ENCODE measurements around the gene DSTN. TPM values are rescaled to one million over a fixed set of nuclear protein-coding genes. Genes with fewer than 3 reads are reported as not detected.

The DSTN gene
- total and polyA plus RNA-seq, 2 of the 4 experiments (the other 2 are of a cell fraction) = 221 to 269 TPM

GRCh38 chr20:17558154-17558940 is 11.5 kb upstream of the DSTN start:
- H3K9ac ChIP-seq (ENCODE audit: low read depth, low read length) = peak overlapping the region; percentile 20
- peak overlapping the region; percentile 46 for H2AK5ac ChIP-seq (ENCODE audit: low read depth, low read length)
- H3K27ac ChIP-seq (ENCODE audit: insufficient read depth, low read length) = peak overlapping the region; percentile 78
- peaks cover 8% of the 10 kb centered on the region; the same call in 1 of the 2 replicates for H4K20me1 ChIP-seq (ENCODE audit: insufficient read depth, low read length)
- H4K8ac ChIP-seq (ENCODE audit: low read depth in 2 of 2, low read length in 2 of 2) = peak overlapping the region; percentile 4 to 94; a peak in 3 of 4 replicates
- H3K4ac ChIP-seq (ENCODE audit: low read depth, low read length) = peak overlapping the region; percentile 93
- in situ Hi-C loops (cut with MboI; ENCODE audit: low sequenced_read_pairs) = no loop called here
- H2BK120ac ChIP-seq (ENCODE audit: low read depth, low read length) = peak overlapping the region; percentile 97
- no peaks in the 10 kb centered on the region for H3K27me3 ChIP-seq (ENCODE audit: control insufficient read depth, insufficient read depth, low read length)
- H3K56ac ChIP-seq (ENCODE audit: extremely low read depth, insufficient read depth, low read length) = peak overlapping the region; percentile 88
- DNase-seq (peak; percentile 91), ATAC-seq (ENCODE audit: low read depth) (peak; percentile 80)
- no peaks in the 10 kb centered on the region for H3K9me3 ChIP-seq (ENCODE audit: control insufficient read depth, insufficient read depth, low read length)
- H3K4me3 ChIP-seq (ENCODE audit: insufficient read depth, low read depth, low read length) = peak overlapping the region; percentile 34; the same call in 1 of the 2 replicates
- H2BK15ac ChIP-seq (ENCODE audit: low read depth, low read length) = peak overlapping the region; percentile 57; the same call in 2 of the 3 replicates
- CTCF ChIA-PET = interaction anchor here (0.8 to 1.4 kb wide), 3 partner anchors 13 to 28 kb away, joined by 3 to 6 read pairs (median 4); no protein-coding TSS in a partner anchor
- no CpG with 5 or more reads among the region's 7 CpGs for WGBS, 2 experiments (ENCODE audit: extremely low coverage in 2 of 2, insufficient read length in 1 of 2)
- peak; percentile 91 for TF ChIP-seq POLR2A (IDR thresholded peaks at IDR 0.05; ENCODE audit: low read depth, low read length)
- no peak for TF ChIP-seq RFX5 (IDR thresholded peaks at IDR 0.05; ENCODE audit: low read depth, low read length)
- TF ChIP-seq FOS (IDR thresholded peaks at IDR 0.05; ENCODE audit: low read depth, low read length) = peak; percentile 76
- 0 out of 2 replicates have a peak, but pooled peaks have one; percentile 47 for TF ChIP-seq CHD1 (IDR thresholded peaks at IDR 0.05; ENCODE audit: low read depth, low read length)
- TF ChIP-seq CTCF (conservative IDR thresholded peaks at IDR 0.05; ENCODE audit: low read depth, low read length) = no peak
- TF ChIP-seq NFE2L2 (IDR thresholded peaks at IDR 0.05; ENCODE audit: low read depth, low read length) = peak; percentile 43
- TF ChIP-seq MAFK (IDR thresholded peaks at IDR 0.05; ENCODE audit: low read depth, low read length) = peak; percentile 45; the same call in 1 of the 2 replicates
- TF ChIP-seq CEBPB (IDR thresholded peaks at IDR 0.05; ENCODE audit: low read depth, low read length) = peak; percentile 67
- TF ChIP-seq MAZ (IDR thresholded peaks at IDR 0.05; ENCODE audit: borderline replicate concordance, low read depth, low read length) = peak; percentile 78; the same call in 1 of the 2 replicates
- TF ChIP-seq MXI1 (IDR thresholded peaks at IDR 0.05; ENCODE audit: borderline replicate concordance, low read depth, low read length) = no peak
- TF ChIP-seq USF2 (IDR thresholded peaks at IDR 0.05; ENCODE audit: low read depth, low read length) = no peak
- peak; percentile 21; the same call in 1 of the 2 replicates for TF ChIP-seq BHLHE40 (IDR thresholded peaks at IDR 0.05; ENCODE audit: low read depth, low read length)
- BruUV-seq (replicated peaks) = no TSS peak
- H3K79me1 ChIP-seq (ENCODE audit: low read depth in 1 of 2, low read length in 2 of 2) = peaks cover 0 to 24% of the 10 kb centered on the region in 2 experiments; a peak in 3 of 4 replicates
- peak overlapping the region; percentile 70 for H2AK9ac ChIP-seq (replicated peaks; ENCODE audit: low read depth, low read length, poor library complexity)
- peak overlapping the region; percentile 95 for H2BK20ac ChIP-seq (ENCODE audit: low read depth, low read length)
- dilution Hi-C loops (cut with HindIII; ENCODE audit: low sequenced_read_pairs, unreplicated experiment) = no loop called here
- peak overlapping the region; percentile 66 for H4K5ac ChIP-seq (ENCODE audit: low read depth, low read length)
- H3K18ac ChIP-seq (ENCODE audit: low read depth, low read length) = peak overlapping the region; percentile 95
- H3K23ac ChIP-seq (ENCODE audit: low read depth, low read length) = peak overlapping the region; percentile 95
- H3K9me1 ChIP-seq (ENCODE audit: insufficient read depth, low read length) = peaks cover 19% of the 10 kb centered on the region
- H3K36me3 ChIP-seq (ENCODE audit: control insufficient read depth, insufficient read depth, low read length) = no peaks in the 10 kb centered on the region
- peak overlapping the region; percentile 96 for H3K4me2 ChIP-seq (ENCODE audit: low read depth, low read length)
- peak overlapping the region; percentile 90 for H3K14ac ChIP-seq (replicated peaks; ENCODE audit: low read depth, low read length)
- H4K91ac ChIP-seq (ENCODE audit: insufficient read depth, low read depth, low read length) = peak overlapping the region; percentile 91
- intact Hi-C loops (cut with micrococcal nuclease) = loop anchor here (1.0 kb wide), 1 partner anchor 11 kb away; no protein-coding TSS in a partner anchor
- POLR2A ChIA-PET (ENCODE audit: unreplicated experiment) = interaction anchor here (0.7 to 1.0 kb wide), 3 partner anchors 11 to 486 kb away, joined by 3 to 7 read pairs (median 3); partner anchors contain the start of gene DSTN
- peaks cover 17% of the 10 kb centered on the region for H3K4me1 ChIP-seq (ENCODE audit: control insufficient read depth, insufficient read depth, low read length)
- peak overlapping the region; percentile 52 for H2AFZ ChIP-seq (replicated peaks; ENCODE audit: low read length, poor library complexity)
- H2BK5ac ChIP-seq (ENCODE audit: low read depth, low read length, poor library complexity, severe bottlenecking) = peak overlapping the region; percentile 98
